ENCODE measurements around the gene DGKZ. TPM values are rescaled to one million over a fixed set of nuclear protein-coding genes. Genes with fewer than 3 reads are reported as not detected.

DGKZ gene
- total RNA-seq, 1 donor from 2014 or later = 77.1 TPM

DNA sequence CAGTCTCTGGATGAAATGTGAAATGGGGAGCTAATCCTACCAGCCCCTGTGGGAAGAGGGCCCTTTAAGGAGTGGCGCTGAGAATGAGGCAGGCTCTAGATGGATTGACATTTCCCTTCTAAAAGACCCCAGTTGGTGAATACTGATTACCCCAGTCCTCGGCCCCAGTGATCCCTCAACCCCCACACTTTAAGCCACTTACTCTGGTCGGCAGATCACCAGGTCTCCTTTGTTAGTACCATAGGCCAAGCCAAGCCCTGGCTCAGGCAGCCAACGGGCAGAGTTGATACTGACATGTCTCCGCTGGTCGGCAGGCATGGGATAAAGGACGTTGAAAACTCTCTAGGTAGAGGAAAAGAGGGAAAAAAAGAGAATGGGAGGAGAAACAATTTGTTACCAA, 70.4 kb downstream of the DGKZ start:
- Histone ChIP-seq H3K36me3 (peaks cover 68% of the 10 kb centered on the region), H3K27me3 (ENCODE audit: low read depth) (no peaks in the 10 kb centered on the region), H3K4me1 (peaks cover 6% of the 10 kb centered on the region), H3K4me3 (no peak overlapping the region), H3K27ac (replicated peaks) (no peak overlapping the region), H3K9me3 (replicated peaks) (no peaks in the 10 kb centered on the region)
- intact Hi-C loops (cut with micrococcal nuclease) = no loop called here
- DNase-seq = no peak
- TF ChIP-seq, protein P1, sequence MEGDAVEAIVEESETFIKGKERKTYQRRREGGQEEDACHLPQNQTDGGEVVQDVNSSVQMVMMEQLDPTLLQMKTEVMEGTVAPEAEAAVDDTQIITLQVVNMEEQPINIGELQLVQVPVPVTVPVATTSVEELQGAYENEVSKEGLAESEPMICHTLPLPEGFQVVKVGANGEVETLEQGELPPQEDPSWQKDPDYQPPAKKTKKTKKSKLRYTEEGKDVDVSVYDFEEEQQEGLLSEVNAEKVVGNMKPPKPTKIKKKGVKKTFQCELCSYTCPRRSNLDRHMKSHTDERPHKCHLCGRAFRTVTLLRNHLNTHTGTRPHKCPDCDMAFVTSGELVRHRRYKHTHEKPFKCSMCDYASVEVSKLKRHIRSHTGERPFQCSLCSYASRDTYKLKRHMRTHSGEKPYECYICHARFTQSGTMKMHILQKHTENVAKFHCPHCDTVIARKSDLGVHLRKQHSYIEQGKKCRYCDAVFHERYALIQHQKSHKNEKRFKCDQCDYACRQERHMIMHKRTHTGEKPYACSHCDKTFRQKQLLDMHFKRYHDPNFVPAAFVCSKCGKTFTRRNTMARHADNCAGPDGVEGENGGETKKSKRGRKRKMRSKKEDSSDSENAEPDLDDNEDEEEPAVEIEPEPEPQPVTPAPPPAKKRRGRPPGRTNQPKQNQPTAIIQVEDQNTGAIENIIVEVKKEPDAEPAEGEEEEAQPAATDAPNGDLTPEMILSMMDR (IDR thresholded peaks at IDR 0.05; ENCODE audit: borderline replicate concordance) = no peak

DNA sequence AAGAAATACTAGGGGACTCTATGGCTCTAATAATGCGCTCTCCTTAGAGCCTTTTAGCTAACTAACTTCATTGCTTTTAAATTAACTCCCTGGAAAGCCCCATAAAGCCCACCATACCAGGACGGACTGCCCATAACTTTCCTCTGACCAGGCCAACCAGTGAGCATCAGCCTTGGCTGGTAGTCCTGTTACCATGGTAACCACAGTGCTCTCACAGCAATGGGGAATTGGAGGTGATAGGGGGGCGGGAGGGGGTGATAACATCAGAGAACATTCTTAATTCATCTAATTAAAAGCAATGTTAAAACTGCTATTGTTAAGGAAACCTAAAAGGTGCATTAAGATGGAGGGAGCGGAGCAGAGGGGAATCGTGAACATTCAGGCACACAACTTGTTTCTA, 71.5 kb downstream of the DGKZ start:
- H3K27ac ChIP-seq (replicated peaks) = no peak overlapping the region
- H3K36me3 ChIP-seq = peaks cover 66% of the 10 kb centered on the region
- intact Hi-C loops (cut with micrococcal nuclease) = no loop called here
- no peaks in the 10 kb centered on the region for H3K27me3 ChIP-seq (ENCODE audit: low read depth)
- no peaks in the 10 kb centered on the region for H3K9me3 ChIP-seq (replicated peaks)
- DNase-seq = no peak
- TF ChIP-seq, protein P1 (IDR thresholded peaks at IDR 0.05; ENCODE audit: borderline replicate concordance) = no peak
- H3K4me1 ChIP-seq = peaks cover 6% of the 10 kb centered on the region
- no peak overlapping the region for H3K4me3 ChIP-seq

- H3K27me3 ChIP-seq (ENCODE audit: low read depth) = no peaks in the 10 kb centered on the region
- intact Hi-C loops (cut with micrococcal nuclease) = no loop called here
- H3K4me1 ChIP-seq = peaks cover 6% of the 10 kb centered on the region
- H3K27ac ChIP-seq (replicated peaks) = no peak overlapping the region
- no peak for DNase-seq
- no peak overlapping the region for H3K4me3 ChIP-seq
- H3K9me3 ChIP-seq (replicated peaks) = no peaks in the 10 kb centered on the region
- H3K36me3 ChIP-seq = peaks cover 55% of the 10 kb centered on the region
- TF ChIP-seq, protein P1 (IDR thresholded peaks at IDR 0.05; ENCODE audit: borderline replicate concordance) = no peak
These were observed 73.2 kb downstream of the DGKZ start for GRCh38 chr11:46420513-46420912.

GRCh38 chr11:46421257-46421880, 74.1 kb downstream of the DGKZ start:
- intact Hi-C loops (cut with micrococcal nuclease) = no loop called here
- Histone ChIP-seq H3K4me1 (peaks cover 6% of the 10 kb centered on the region), H3K36me3 (peaks cover 54% of the 10 kb centered on the region), H3K27me3 (ENCODE audit: low read depth) (no peaks in the 10 kb centered on the region), H3K4me3 (no peak overlapping the region), H3K9me3 (replicated peaks) (no peaks in the 10 kb centered on the region), H3K27ac (replicated peaks) (no peak overlapping the region)
- TF ChIP-seq, protein P1 (IDR thresholded peaks at IDR 0.05; ENCODE audit: borderline replicate concordance) = no peak
- DNase-seq = no peak

- Histone ChIP-seq H3K4me3 (no peak overlapping the region), H3K27me3 (ENCODE audit: low read depth) (no peaks in the 10 kb centered on the region), H3K36me3 (peaks cover 49% of the 10 kb centered on the region), H3K4me1 (peaks cover 6% of the 10 kb centered on the region), H3K9me3 (replicated peaks) (no peaks in the 10 kb centered on the region), H3K27ac (replicated peaks) (no peak overlapping the region)
- intact Hi-C loops (cut with micrococcal nuclease) = no loop called here
- DNase-seq = no peak
- TF ChIP-seq, protein P1 (IDR thresholded peaks at IDR 0.05; ENCODE audit: borderline replicate concordance) = no peak
These were observed 75.3 kb downstream of the DGKZ start for GRCh38 chr11:46422588-46422987.

Data from left ventricle myocardium inferior (tissue), 1 donor.